SU-DHL-6 (cell line): Measurements from ENCODE around the gene NRSN2.

Experiments
- H2AFZ ChIP-seq: fragments of 200-600 bp; sonication (generic); 2 replicates; pipeline ENCODE4 v1.6.1; 2014; ENCODE audit warnings: low read depth, mild to moderate bottlenecking, moderate library complexity, mixed read lengths, antibody characterized with exemption, low read length; ENCODE audit not compliant: severe bottlenecking
- H3F3A ChIP-seq: fragments of 200-600 bp; shearing (Covaris generic); 2 replicates; pipeline ENCODE4 v1.6.0; 2016; ENCODE audit warnings: antibody characterized with exemption, mild to moderate bottlenecking; ENCODE audit not compliant: insufficient read depth
- H3K27ac ChIP-seq: fragments of 200-600 bp; sonication (generic); 2 replicates; pipeline ENCODE4 v1.5.1; 2016; ENCODE audit warnings: low read depth, mild to moderate bottlenecking, low read length, moderate library complexity, mixed read lengths
- H3K27me3 ChIP-seq: fragments of 200-600 bp; sonication (generic), shearing (Covaris generic); 2 replicates; pipeline ENCODE4 v1.6.0; 2014; ENCODE audit warnings: mild to moderate bottlenecking, low read length
- H3K36me3 ChIP-seq: fragments of 200-600 bp; sonication (generic); 2 replicates; pipeline ENCODE4 v1.6.1; 2014; ENCODE audit warnings: mild to moderate bottlenecking, low read length, mixed read lengths
- H3K4me2 ChIP-seq: fragments of 300-600, 200-600 bp; shearing (Covaris generic), sonication (generic); 2 replicates; pipeline ENCODE4 v1.6.0; 2014; ENCODE audit warnings: low read length, low read depth, mild to moderate bottlenecking; ENCODE audit not compliant: poor library complexity, severe bottlenecking
- H3K4me3 ChIP-seq: fragments of 200-600 bp; sonication (generic); 2 replicates; pipeline ENCODE4 v1.5.1; 2014; ENCODE audit warnings: antibody characterized with exemption, low read length, mild to moderate bottlenecking, mixed read lengths; ENCODE audit not compliant: insufficient read depth, poor library complexity, severe bottlenecking
- H3K79me2 ChIP-seq: fragments of 200-600 bp; sonication (generic); 2 replicates; pipeline ENCODE4 v1.6.1; 2014; ENCODE audit warnings: mild to moderate bottlenecking, low read length, moderate library complexity; ENCODE audit not compliant: insufficient read depth
- H3K9ac ChIP-seq: fragments of 200-600 bp; sonication (generic); 2 replicates; pipeline ENCODE4 v1.7.0; 2014; ENCODE audit warnings: mild to moderate bottlenecking, low read length
- H3K9me2 ChIP-seq: fragments of 200-600 bp; sonication (generic); replicated peaks from 2 replicates; pipeline ENCODE4 v1.6.1; 2014; ENCODE audit warnings: low read length; ENCODE audit not compliant: insufficient read depth
- H3K9me3 ChIP-seq: fragments of 200-600 bp; sonication (generic); 2 replicates; pipeline ENCODE4 v1.6.1; 2014; ENCODE audit warnings: low read length, mixed read lengths; ENCODE audit not compliant: insufficient read depth
- H4K20me1 ChIP-seq: fragments of 200-600 bp; sonication (generic); 2 replicates; pipeline ENCODE4 v1.6.1; 2014; ENCODE audit warnings: low read depth, mild to moderate bottlenecking, antibody characterized with exemption, low read length, moderate library complexity, mixed read lengths
- CTCF ChIP-seq: fragments of 200-600 bp; sonication (generic); IDR thresholded peaks from one replicate; pipeline ENCODE4 v1.5.1; 2017; ENCODE audit warnings: antibody characterized with exemption, mild to moderate bottlenecking, low read length, moderate library complexity; ENCODE audit not compliant: insufficient read depth, poor library complexity, severe bottlenecking
- EZH2phosphoT487 ChIP-seq: fragments of 200-600 bp; sonication (generic), shearing (Covaris generic); conservative IDR thresholded peaks from 2 replicates; pipeline ENCODE4 v1.6.1; 2018; ENCODE audit warnings: mild to moderate bottlenecking, antibody characterized with exemption, low read length, moderate library complexity, mixed read lengths

Gene NRSN2

GRCh38 chr20:300345-300990 is 46.4 kb upstream of the NRSN2 start:
- Histone ChIP-seq H3K4me3 (no peak overlapping the region), H3K27me3 (no peaks in the 10 kb centered on the region)
- TF ChIP-seq CTCF: no peak
- no peak for TF ChIP-seq EZH2phosphoT487

GRCh38 chr20:301886-302848 is 44.7 kb upstream of the NRSN2 start:
- no peak overlapping the region for H3K4me3 ChIP-seq
- H3K9me3 ChIP-seq: no peaks in the 10 kb centered on the region
- peaks cover 17% of the 10 kb centered on the region; the same call in 1 of the 2 replicates for H3K79me2 ChIP-seq
- H3F3A ChIP-seq: peaks cover 29% of the 10 kb centered on the region; the same call in 1 of the 2 replicates
- H3K36me3 ChIP-seq: no peaks in the 10 kb centered on the region
- no peak overlapping the region for H3K4me2 ChIP-seq
- no peak overlapping the region for H2AFZ ChIP-seq
- no peak for TF ChIP-seq EZH2phosphoT487
- no peak for TF ChIP-seq CTCF
- no peaks in the 10 kb centered on the region; the same call in 1 of the 2 replicates for H4K20me1 ChIP-seq
- no peaks in the 10 kb centered on the region for H3K27me3 ChIP-seq
- H3K9me2 ChIP-seq: no peaks in the 10 kb centered on the region
- H3K27ac ChIP-seq: no peak overlapping the region
- H3K9ac ChIP-seq: no peak overlapping the region

More at GRCh38 chr20:300345-300990, 46.4 kb upstream of the NRSN2 start:
- peaks cover 17% of the 10 kb centered on the region; the same call in 1 of the 2 replicates for H3K79me2 ChIP-seq
- peak overlapping the region; percentile 92 for H3K4me2 ChIP-seq
- no peaks in the 10 kb centered on the region for H3K9me2 ChIP-seq
- no peak overlapping the region for H2AFZ ChIP-seq
- H3K36me3 ChIP-seq: no peaks in the 10 kb centered on the region
- H3K9me3 ChIP-seq: no peaks in the 10 kb centered on the region
- H4K20me1 ChIP-seq: no peaks in the 10 kb centered on the region; the same call in 1 of the 2 replicates
- H3K27ac ChIP-seq: no peak overlapping the region
- no peak overlapping the region for H3K9ac ChIP-seq
- peaks cover 29% of the 10 kb centered on the region; the same call in 1 of the 2 replicates for H3F3A ChIP-seq

- no peak overlapping the region for H3K27ac ChIP-seq
- H3K36me3 ChIP-seq: no peaks in the 10 kb centered on the region
- H2AFZ ChIP-seq: no peak overlapping the region
- H3K4me3 ChIP-seq: no peak overlapping the region
- H3K27me3 ChIP-seq: no peaks in the 10 kb centered on the region
- no peaks in the 10 kb centered on the region for H3K9me2 ChIP-seq
- no peaks in the 10 kb centered on the region for H3K9me3 ChIP-seq
- no peaks in the 10 kb centered on the region for H3K79me2 ChIP-seq
- no peak overlapping the region for H3K9ac ChIP-seq
- no peak overlapping the region for H3K4me2 ChIP-seq
- H4K20me1 ChIP-seq: no peaks in the 10 kb centered on the region
- no peak for TF ChIP-seq CTCF
- no peak for TF ChIP-seq EZH2phosphoT487
- 0 out of 2 replicates have a peak, but pooled peaks cover 7% of the 10 kb centered on the region for H3F3A ChIP-seq
These were observed 41.2 kb upstream of the NRSN2 start for GRCh38 chr20:305745-306144.
